ENCODE data around the gene TGM1.
A peak's percentile ranks its signal among the peaks of the same experiment; 100 is the strongest.
"Not testable (repeated sequence)": the region's sequence is repeated elsewhere in the genome, so short reads cannot be mapped to it uniquely, and the experiment has no call there.

TGM1 gene

DNA sequence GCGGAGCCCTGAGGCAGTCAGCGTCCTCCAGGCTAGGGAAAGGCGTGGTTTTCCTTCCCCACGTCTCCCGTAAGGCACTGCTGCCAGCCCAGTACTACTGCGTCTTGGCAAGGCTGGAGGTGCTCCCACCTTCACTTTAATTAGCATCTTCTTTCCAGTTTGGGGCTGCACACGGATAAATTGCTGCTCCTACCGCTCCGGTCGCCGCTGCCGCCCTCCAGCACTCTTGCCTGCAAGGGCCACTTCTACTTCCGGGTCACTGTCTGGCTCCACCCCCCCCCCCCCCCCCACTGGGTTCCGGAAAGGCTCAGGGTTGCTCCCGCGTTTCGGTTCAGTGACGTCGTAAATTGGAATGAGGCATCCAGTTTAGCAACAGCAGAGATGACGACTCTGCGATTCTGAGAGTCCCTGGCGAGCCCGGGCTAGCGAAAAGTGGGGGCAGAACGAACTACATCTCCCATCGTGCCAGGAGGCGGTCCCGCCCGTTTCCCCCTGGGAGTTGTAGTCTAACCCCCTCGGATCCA is 30.8 kb downstream of the TGM1 start, which contains the start of gene NEDD8:
Gene NEDD8 (minus strand): TSS at position 247 of the 524 bp plus-strand sequence. CDS start 100 bp downstream, at position 147.
- DNase-seq, result peak; percentile 85

DNA sequence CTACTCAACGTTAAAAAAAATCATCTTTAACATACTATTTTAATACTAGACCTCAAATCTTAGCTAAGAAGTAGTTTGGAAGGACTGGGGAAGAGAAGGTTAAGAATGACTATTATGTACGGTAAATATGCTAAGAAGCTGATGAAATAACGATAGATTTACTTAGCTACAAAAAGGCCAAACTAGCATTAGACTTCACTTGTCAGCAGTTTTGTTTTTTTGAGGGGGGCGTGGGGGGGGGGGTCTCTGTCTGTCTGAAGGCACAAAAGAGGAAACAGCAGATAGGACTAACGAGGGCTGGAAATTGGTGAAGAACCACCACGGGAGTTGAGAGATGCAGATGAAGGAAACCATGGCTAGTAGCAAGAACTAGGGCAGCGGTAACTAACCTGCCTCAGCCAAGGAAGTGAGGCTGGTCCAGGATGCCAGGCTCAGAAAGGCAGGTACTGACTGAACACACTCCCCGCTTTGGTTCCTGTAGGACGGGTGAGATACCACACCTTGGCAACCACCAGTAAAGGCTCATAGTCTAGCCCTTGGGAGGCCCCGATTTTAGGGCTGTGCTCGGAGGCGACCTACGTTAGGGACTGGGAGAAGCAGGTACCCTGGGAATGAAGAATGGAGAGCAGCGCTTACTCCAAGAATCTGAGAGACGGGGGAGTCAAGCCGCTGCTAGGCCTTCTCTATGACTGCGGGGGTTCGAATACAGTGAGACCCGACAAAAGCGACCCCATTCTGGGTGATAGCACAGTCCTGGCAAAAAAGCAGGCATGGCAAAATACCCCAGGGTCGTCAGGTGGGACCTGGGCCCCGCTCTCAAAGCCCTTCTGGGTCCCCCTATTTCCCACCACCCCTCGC is 31.5 kb downstream of the TGM1 start:
- DNase-seq, result no peak

DNA sequence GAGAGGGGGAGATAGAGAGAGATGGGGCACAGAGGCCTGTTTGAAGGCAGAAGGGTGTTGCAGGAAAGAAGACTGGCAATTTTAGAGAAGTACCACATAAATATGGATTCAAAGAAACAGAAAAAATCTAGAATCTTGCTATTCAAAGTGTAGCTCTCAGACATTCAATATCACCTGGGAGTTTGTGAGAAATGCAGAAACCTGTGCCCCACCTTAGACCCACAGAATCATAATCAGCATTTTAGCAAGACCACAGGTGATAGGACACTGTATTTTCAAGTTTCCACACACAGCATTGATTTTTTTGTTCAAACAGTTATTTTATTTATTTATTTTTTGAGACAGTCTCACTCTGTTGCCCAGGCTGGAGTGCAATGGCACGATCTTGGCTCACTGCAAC is 34.1 kb downstream of the TGM1 start:
- DNase-seq, result no peak

DNA sequence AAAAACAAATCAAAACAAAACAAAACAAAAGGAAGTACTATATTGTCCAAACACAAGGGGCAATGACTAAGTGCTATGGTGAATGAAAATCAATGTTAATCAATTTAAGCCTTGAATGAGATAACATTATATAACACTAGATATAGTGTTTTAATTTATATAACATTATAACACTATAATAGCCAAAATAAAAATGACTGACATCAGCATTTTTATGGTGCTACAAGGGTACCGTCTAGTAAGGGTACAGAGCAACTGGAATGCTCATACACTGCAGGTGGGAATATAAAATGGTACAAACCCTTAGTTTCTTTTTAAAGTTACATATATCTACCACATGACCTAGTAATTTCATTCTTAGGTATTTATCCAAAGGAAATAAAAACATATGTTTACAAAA is 36.5 kb downstream of the TGM1 start:
- no peak for DNase-seq

- no peak for DNase-seq
These were observed 38.3 kb downstream of the TGM1 start for GRCh38 chr14:24224618-24225071.

DNA sequence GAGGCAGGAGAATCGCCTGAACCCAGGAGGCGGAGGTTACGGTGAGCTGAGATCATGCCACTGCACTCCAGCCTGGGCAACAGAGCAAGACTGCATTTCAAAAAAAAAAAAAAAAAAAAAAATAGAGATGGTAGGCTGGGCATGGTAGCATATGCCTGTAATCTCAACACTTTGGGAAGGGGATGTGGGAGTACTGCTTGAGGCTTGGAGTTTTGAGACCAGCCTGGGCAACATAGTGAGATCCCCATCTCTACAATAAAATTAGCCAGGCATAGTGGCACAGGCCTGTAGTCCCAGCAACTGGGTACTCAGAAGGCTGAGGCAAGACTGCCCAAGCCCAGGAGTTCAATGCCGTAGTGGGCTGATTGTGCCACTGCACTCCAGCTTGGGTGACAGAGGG is 40.0 kb downstream of the TGM1 start:
- DNase-seq, result not testable (repeated sequence)

DNA sequence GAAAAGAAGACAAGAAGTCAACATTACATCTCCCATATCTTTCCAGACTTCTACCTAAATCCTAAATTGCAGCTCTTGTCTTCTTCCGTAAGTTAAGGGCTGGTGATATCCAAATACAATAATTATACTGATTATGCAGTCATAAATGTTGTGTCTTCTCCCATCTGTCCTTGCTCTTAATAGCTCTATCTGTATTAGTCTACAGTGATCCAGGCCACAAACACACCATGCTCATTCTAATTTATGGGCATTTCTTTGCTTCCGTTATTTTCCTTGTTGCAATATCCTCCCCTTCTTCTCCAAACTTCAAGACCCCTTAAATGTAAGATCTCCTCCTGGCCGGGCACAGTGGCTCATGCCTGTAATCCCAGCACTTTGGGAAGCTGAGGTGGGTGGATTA is 43.5 kb downstream of the TGM1 start:
- no peak for DNase-seq

DNA sequence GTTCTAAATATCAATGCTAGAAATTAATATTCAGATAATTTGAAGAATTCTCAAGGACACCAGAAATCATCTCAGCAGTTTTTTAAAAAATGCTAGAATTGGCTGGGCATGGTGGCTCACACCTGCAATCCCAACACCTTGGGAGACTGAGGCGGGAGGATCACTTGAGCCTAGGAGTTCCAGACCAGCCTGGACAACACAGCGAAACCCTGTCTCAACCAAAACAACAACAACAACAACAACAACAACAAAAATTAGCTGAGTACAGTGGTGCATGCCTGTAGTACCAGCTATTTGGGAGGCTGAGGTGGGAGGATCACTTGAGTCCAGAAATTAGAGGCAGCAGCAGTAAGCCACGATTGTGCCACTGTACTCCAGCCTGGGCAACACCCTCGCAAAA is 43.9 kb downstream of the TGM1 start:
- DNase-seq, result no peak

- not testable (repeated sequence) for DNase-seq
These were observed 46.1 kb downstream of the TGM1 start for GRCh38 chr14:24216876-24217275.

DNA sequence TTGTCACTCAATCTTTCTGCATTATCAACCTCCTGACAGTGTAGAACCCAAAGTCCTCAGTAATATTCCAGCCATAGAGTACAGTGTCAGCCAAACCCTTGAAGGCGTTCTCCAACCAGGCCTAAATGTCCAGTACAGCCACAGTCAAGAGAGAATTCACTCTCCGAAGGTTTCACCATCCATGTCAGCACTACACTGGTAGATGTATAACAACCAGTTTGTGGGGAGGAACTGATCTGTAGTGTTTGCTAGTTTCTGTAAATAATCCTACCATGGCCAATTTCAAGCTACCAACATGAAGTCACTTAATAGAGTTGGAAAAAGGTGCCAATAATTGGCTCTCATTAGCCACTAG is 46.7 kb downstream of the TGM1 start:
- no peak for DNase-seq

- DNase-seq, result peak; percentile 77
These were observed 47.3 kb downstream of the TGM1 start, which contains the start of gene MDP1 for GRCh38 chr14:24215495-24216344. TSS of gene MDP1 (minus strand) at chr14:24216066. CDS start at chr14:24215955, 111 bp downstream.

DNA sequence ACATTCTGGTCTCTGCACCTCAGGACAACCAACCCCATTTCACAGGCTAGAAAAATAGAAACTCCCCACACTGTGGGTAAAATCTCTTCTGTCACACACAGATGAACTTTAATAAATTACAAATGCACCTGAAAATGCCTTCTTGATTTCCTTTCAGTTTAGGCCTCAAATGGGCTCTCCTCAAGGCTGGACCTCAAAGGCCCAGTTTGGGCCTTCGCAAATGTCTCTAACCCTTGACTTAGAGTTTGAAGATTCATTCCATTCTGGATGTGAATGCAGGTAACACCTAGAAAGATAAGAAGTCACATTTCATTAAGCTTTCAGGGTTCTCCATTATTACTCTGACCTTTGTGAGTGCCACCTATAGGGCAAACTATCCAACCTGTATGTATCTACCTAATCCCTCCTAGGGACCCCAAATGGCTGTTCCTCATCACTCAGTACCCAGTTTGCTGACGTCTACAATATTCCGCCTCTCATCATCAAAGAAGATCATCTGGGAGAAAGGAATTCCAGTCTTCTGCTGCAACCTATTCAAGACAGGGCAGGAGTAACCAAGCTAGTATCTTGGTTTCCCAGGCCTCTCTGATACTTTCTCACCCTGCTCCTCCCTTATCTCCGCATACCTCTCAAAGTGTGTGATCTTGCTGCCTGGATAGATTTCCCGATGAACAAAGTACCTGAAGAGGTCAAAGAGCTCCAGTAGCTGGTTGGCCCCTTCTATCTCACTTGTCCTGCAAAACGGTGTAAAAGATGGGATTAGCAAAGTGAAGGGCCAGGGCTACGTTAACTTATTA is 48.9 kb downstream of the TGM1 start:
- DNase-seq, result no peak

- peak; percentile 92 for DNase-seq
These were observed 49.8 kb downstream of the TGM1 start, which contains the start of gene CHMP4A for GRCh38 chr14:24212924-24213865. TSS of gene CHMP4A (minus strand) at chr14:24213488. CDS start at chr14:24213439, 49 bp downstream.

- DNase-seq, result no peak
These were observed 51.7 kb downstream of the TGM1 start for GRCh38 chr14:24211311-24211710.

DNA sequence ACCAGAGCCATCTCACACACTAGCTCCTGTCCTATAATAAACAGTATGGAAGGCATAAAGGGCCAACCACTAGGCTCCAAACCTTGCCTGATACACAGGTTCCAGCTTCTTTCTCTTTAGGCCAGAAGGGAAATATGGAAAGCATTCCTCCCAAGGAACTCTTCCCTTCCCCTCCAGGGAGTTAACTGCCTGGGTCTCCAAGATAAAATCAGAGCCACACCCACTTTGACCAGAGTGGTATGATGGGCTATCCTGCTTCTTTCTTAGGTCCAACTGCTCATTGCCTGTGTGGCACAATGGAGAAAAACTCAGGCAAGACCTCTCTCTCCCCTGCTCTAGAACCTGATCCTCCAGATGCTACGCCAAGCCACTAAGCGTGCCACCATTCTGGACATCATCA is 55.4 kb downstream of the TGM1 start:
- DNase-seq, result no peak

GRCh38 chr14:24207104-24207551 is 55.8 kb downstream of the TGM1 start:
- no peak for DNase-seq

DNA sequence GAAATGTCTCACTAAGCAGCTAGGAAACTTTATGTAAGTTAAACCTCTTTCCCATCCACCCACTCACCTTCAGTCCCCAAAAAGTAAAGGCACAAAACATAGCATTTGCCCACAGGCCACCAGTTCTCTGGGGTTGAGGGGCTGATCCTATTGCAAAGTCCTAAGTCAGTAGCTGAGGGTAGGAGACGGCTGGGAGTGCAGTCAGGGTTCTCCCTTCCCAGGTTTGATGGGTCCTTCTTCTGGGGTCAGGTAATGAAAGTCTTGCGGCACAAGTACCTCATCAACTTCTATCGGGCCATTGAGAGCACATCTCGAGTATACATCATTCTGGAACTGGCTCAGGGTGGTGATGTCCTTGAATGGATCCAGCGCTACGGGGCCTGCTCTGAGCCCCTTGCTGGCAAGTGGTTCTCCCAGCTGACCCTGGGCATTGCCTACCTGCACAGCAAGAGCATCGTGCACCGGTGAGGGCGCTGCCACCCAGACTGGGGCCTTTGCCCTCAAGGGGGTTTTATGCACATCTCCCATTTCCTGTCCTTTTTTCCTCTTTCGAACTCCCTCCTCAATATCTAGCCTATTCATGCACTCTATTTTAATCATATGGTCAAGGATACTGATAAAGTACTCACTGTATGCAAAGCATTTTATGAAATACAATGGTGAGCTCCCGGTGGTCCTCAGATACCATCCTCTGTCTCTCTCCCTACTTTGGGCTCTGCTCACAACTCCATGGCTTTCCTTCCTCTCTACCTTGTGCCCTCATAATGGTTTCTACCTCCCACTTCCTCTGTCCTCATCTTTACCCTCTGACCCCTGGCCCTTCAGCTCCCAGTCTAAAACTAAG is 56.5 kb downstream of the TGM1 start:
- no peak for DNase-seq

GRCh38 chr14:24204163-24205146 is 58.5 kb downstream of the TGM1 start:
- no peak for DNase-seq

Measured in stimulated activated CD4-positive, alpha-beta T cell treated with anti-CD3 and anti-CD28 coated beads, Interleukin-12 subunit alpha, Interleukin-12 subunit beta, amount 100 ng/mL, for 4 hours (primary cell).